ENCODE measurements around the gene LTA. TPM values are rescaled to one million over a fixed set of nuclear protein-coding genes. Genes with fewer than 3 reads are reported as not detected.

LTA gene
- total and polyA plus RNA-seq, 3 experiments from 2014 or later, result 23.3 to 854 (median 839) TPM

- H3K4me3 Mint-ChIP-seq, result peak within 1 kb of the TSS; percentile 98 to 100 (median 99)
- Histone ChIP-seq H3K36me3 (ENCODE audit: insufficient read depth, low read length) (peaks cover 3% of the 10 kb centered on the region), H3K27ac (ENCODE audit: low read depth, low read length) (peak within 1 kb of the TSS; percentile 85), H3K4me3 (ENCODE audit: low read length) (peak within 1 kb of the TSS; percentile 93), H3K27me3 (ENCODE audit: insufficient read depth, low read length, poor library complexity, severe bottlenecking) (no peaks in the 10 kb centered on the region), H3K9me3 (ENCODE audit: low read length) (no peaks in the 10 kb centered on the region), H3K4me1 (ENCODE audit: insufficient read depth, low read length) (peaks cover 80% of the 10 kb centered on the region)
- DNase-seq, result peak; percentile 34 to 84 (median 60)
- H3K9me3 Mint-ChIP-seq, result no peaks in the 10 kb centered on the region
- POLR2A ChIA-PET, result interaction anchor here (0.6 to 7.6 kb wide), 11 partner anchors 8 to 1389 kb away, joined by 3 to 91 read pairs (median 5); partner anchors contain the start of genes C6orf47, DDX39B and NCR3
- H3K36me3 Mint-ChIP-seq, result peaks cover 9 to 43% (median 18%) of the 10 kb centered on the region in 3 donors
- peaks cover 70 to 88% (median 80%) of the 10 kb centered on the region in 3 donors for H3K4me1 Mint-ChIP-seq
- peaks cover 0 to 1% of the 10 kb centered on the region in 2 donors for H3K27me3 Mint-ChIP-seq
- H3K27ac Mint-ChIP-seq, result peak within 1 kb of the TSS; percentile 87 to 100 (median 96)
- CTCF ChIA-PET, result interaction anchor here (1.2 to 22.0 kb wide), 5 partner anchors 1 to 85 kb away, joined by 3 to 692 read pairs (median 576); partner anchors contain the start of genes ATP6V1G2, DDX39B, LST1 and LTA
Measured at GRCh38 chr6:31582230-31582643, 10.1 kb downstream of the LTA start, which contains the start of gene LTB. Gene LTB (minus strand): TSS chr6:31582424. CDS start chr6:31582417, 7 bp downstream.

- H3K27me3 ChIP-seq (ENCODE audit: insufficient read depth, low read length, poor library complexity, severe bottlenecking), result no peaks in the 10 kb centered on the region
- H3K9me3 ChIP-seq (ENCODE audit: low read length), result no peaks in the 10 kb centered on the region
- peak overlapping the region; percentile 62 to 90 (median 83) for H3K4me3 Mint-ChIP-seq
- H3K4me1 ChIP-seq (ENCODE audit: insufficient read depth, low read length), result peaks cover 74% of the 10 kb centered on the region
- peaks cover 0 to 1% of the 10 kb centered on the region in 2 donors for H3K27me3 Mint-ChIP-seq
- DNase-seq, result peak in 3 of 5 donors; percentile 46 to 65 (median 53)
- H3K27ac Mint-ChIP-seq, result peak overlapping the region; percentile 87 to 99 (median 96)
- H3K9me3 Mint-ChIP-seq, result no peaks in the 10 kb centered on the region
- peak overlapping the region; percentile 29 for H3K27ac ChIP-seq (ENCODE audit: low read depth, low read length)
- peaks cover 12 to 27% (median 14%) of the 10 kb centered on the region in 3 donors for H3K36me3 Mint-ChIP-seq
- ChIA-PET POLR2A (interaction anchor here (0.8 to 7.4 kb wide), 4 partner anchors 9 to 34 kb away, joined by 3 to 91 read pairs (median 5); no protein-coding TSS in a partner anchor), CTCF (interaction anchor here (1.5 to 22.0 kb wide), 5 partner anchors 4 to 312 kb away, joined by 3 to 692 read pairs (median 576); partner anchors contain the start of genes ATP6V1G2, DDX39B, EHMT2 and LST1)
- H3K36me3 ChIP-seq (ENCODE audit: insufficient read depth, low read length), result no peaks in the 10 kb centered on the region
- peak overlapping the region; percentile 40 for H3K4me3 ChIP-seq (ENCODE audit: low read length)
- peaks cover 65 to 88% (median 76%) of the 10 kb centered on the region in 3 donors for H3K4me1 Mint-ChIP-seq
Measured at GRCh38 chr6:31585491-31585890, 13.4 kb downstream of the LTA start.

- Histone ChIP-seq H3K27ac (ENCODE audit: low read depth, low read length) (peak within 1 kb of the TSS; percentile 29), H3K4me1 (ENCODE audit: insufficient read depth, low read length) (peaks cover 74% of the 10 kb centered on the region), H3K9me3 (ENCODE audit: low read length) (no peaks in the 10 kb centered on the region), H3K27me3 (ENCODE audit: insufficient read depth, low read length, poor library complexity, severe bottlenecking) (no peaks in the 10 kb centered on the region), H3K4me3 (ENCODE audit: low read length) (peak within 1 kb of the TSS; percentile 40), H3K36me3 (ENCODE audit: insufficient read depth, low read length) (no peaks in the 10 kb centered on the region)
- peaks cover 0 to 1% of the 10 kb centered on the region in 2 donors for H3K27me3 Mint-ChIP-seq
- no peaks in the 10 kb centered on the region for H3K9me3 Mint-ChIP-seq
- ChIA-PET POLR2A (interaction anchor here (1.0 to 1.7 kb wide), 3 partner anchors 9 to 12 kb away, joined by 4 to 8 read pairs (median 7); no protein-coding TSS in a partner anchor), CTCF (interaction anchor here (1.5 to 22.0 kb wide), 5 partner anchors 5 to 312 kb away, joined by 3 to 692 read pairs (median 576); partner anchors contain the start of genes ATP6V1G2, DDX39B, EHMT2 and LST1)
- peak within 1 kb of the TSS; percentile 87 to 99 (median 96) for H3K27ac Mint-ChIP-seq
- H3K4me3 Mint-ChIP-seq, result peak within 1 kb of the TSS; percentile 62 to 90 (median 83)
- peaks cover 67 to 90% (median 80%) of the 10 kb centered on the region in 3 donors for H3K4me1 Mint-ChIP-seq
- no peak for DNase-seq
- peaks cover 11 to 21% (median 12%) of the 10 kb centered on the region in 3 donors for H3K36me3 Mint-ChIP-seq
Measured at GRCh38 chr6:31586008-31586407, 13.9 kb downstream of the LTA start, which contains the start of gene LST1. Gene LST1 (plus strand): TSS chr6:31586277. CDS start chr6:31587300, 1,023 bp downstream.

- Histone ChIP-seq H3K9me3 (ENCODE audit: low read length) (no peaks in the 10 kb centered on the region), H3K27me3 (ENCODE audit: insufficient read depth, low read length, poor library complexity, severe bottlenecking) (no peaks in the 10 kb centered on the region), H3K36me3 (ENCODE audit: insufficient read depth, low read length) (no peaks in the 10 kb centered on the region), H3K4me1 (ENCODE audit: insufficient read depth, low read length) (peaks cover 74% of the 10 kb centered on the region), H3K4me3 (ENCODE audit: low read length) (peak overlapping the region; percentile 40), H3K27ac (ENCODE audit: low read depth, low read length) (peak overlapping the region; percentile 18)
- DNase-seq, result peak in 4 of 5 donors; percentile 33 to 56 (median 54)
- Mint-ChIP-seq H3K9me3 (no peaks in the 10 kb centered on the region), H3K36me3 (peaks cover 8 to 14% (median 8%) of the 10 kb centered on the region in 3 donors), H3K4me3 (peak overlapping the region; percentile 62 to 90 (median 83)), H3K27ac (peak overlapping the region; percentile 87 to 99 (median 96)), H3K4me1 (peaks cover 67 to 97% (median 87%) of the 10 kb centered on the region in 3 donors), H3K27me3 (peaks cover 0 to 1% of the 10 kb centered on the region in 2 donors)
- ChIA-PET POLR2A (interaction anchor here (0.7 to 2.1 kb wide), 6 partner anchors 9 to 124 kb away, joined by 3 to 8 read pairs (median 5); partner anchors contain the start of gene DDX39B), CTCF (interaction anchor here (1.5 to 22.0 kb wide), 5 partner anchors 5 to 311 kb away, joined by 3 to 692 read pairs (median 576); partner anchors contain the start of genes ATP6V1G2, DDX39B, EHMT2 and LST1)
Measured at GRCh38 chr6:31586599-31587281, 14.7 kb downstream of the LTA start.

GRCh38 chr6:31587791-31588777 lies 16.0 kb downstream of the LTA start:
- Mint-ChIP-seq H3K4me1 (peaks cover 64 to 97% (median 91%) of the 10 kb centered on the region in 3 donors), H3K27me3 (peaks cover 0 to 1% of the 10 kb centered on the region in 2 donors), H3K27ac (peak overlapping the region; percentile 87 to 99 (median 96)), H3K4me3 (peak overlapping the region; percentile 79 to 91 (median 82)), H3K9me3 (no peaks in the 10 kb centered on the region), H3K36me3 (peaks cover 2 to 8% (median 8%) of the 10 kb centered on the region in 3 donors)
- POLR2A ChIA-PET, result interaction anchor here (0.9 to 2.1 kb wide), 4 partner anchors 10 to 46 kb away, joined by 3 to 8 read pairs (median 5); partner anchors contain the start of genes DDX39B and TNF
- H3K4me1 ChIP-seq (ENCODE audit: insufficient read depth, low read length), result peaks cover 77% of the 10 kb centered on the region
- DNase-seq, result no peak
- H3K27ac ChIP-seq (ENCODE audit: low read depth, low read length), result peak overlapping the region; percentile 17
- no peaks in the 10 kb centered on the region for H3K27me3 ChIP-seq (ENCODE audit: insufficient read depth, low read length, poor library complexity, severe bottlenecking)
- CTCF ChIA-PET, result interaction anchor here (17.7 to 22.0 kb wide), 3 partner anchors 4 to 32 kb away, joined by 576 to 692 read pairs (median 692); partner anchors contain the start of genes ATP6V1G2, DDX39B, LST1 and LTA
- H3K36me3 ChIP-seq (ENCODE audit: insufficient read depth, low read length), result no peaks in the 10 kb centered on the region
- no peaks in the 10 kb centered on the region for H3K9me3 ChIP-seq (ENCODE audit: low read length)
- peak overlapping the region; percentile 45 for H3K4me3 ChIP-seq (ENCODE audit: low read length)

- Histone ChIP-seq H3K9me3 (ENCODE audit: low read length) (no peaks in the 10 kb centered on the region), H3K36me3 (ENCODE audit: insufficient read depth, low read length) (no peaks in the 10 kb centered on the region), H3K27ac (ENCODE audit: low read depth, low read length) (no peak overlapping the region), H3K4me1 (ENCODE audit: insufficient read depth, low read length) (peaks cover 77% of the 10 kb centered on the region), H3K27me3 (ENCODE audit: insufficient read depth, low read length, poor library complexity, severe bottlenecking) (no peaks in the 10 kb centered on the region), H3K4me3 (ENCODE audit: low read length) (no peak overlapping the region)
- Mint-ChIP-seq H3K4me1 (peaks cover 60 to 97% (median 93%) of the 10 kb centered on the region in 3 donors), H3K27ac (peak overlapping the region; percentile 57 to 99 (median 95)), H3K9me3 (no peaks in the 10 kb centered on the region), H3K4me3 (peak overlapping the region in 6 of 7 donors; percentile 48 to 84 (median 74)), H3K36me3 (peaks cover 2 to 8% (median 8%) of the 10 kb centered on the region in 3 donors), H3K27me3 (peaks cover 0 to 3% of the 10 kb centered on the region in 2 donors)
- ChIA-PET CTCF (interaction anchor here (17.7 to 22.0 kb wide), 3 partner anchors 3 to 33 kb away, joined by 576 to 692 read pairs (median 692); partner anchors contain the start of genes ATP6V1G2, DDX39B, LST1 and LTA), POLR2A (no interaction called here)
- DNase-seq, result no peak
Measured at GRCh38 chr6:31588871-31589650, 17.0 kb downstream of the LTA start.
